GM19240 (cell line): ENCODE measurements around the gene QSER1.
"Not testable (repeated sequence)": the region's sequence is repeated elsewhere in the genome, so short reads cannot be mapped to it uniquely, and the experiment has no call there.

Experiments used
- DNase-seq: peaks from one replicate; pipeline ENCODE4 v3.0.0; 2011; ENCODE audit warnings: low spot score; ENCODE audit not compliant: insufficient read length

Gene QSER1

GRCh38 chr11:32892355-32893092, at the start of gene QSER1:
TSS of gene QSER1 (plus strand) at chr11:32892811. CDS start at chr11:32893126, 315 bp downstream.
- peak; percentile 76 for DNase-seq

- DNase-seq, result no peak
Measured at GRCh38 chr11:32843544-32843943, 49.1 kb upstream of the QSER1 start.

GRCh38 chr11:32847511-32847910, 45.1 kb upstream of the QSER1 start:
- no peak for DNase-seq

GRCh38 chr11:32849761-32850160, 42.9 kb upstream of the QSER1 start:
- DNase-seq, result no peak

GRCh38 chr11:32851251-32851650, 41.4 kb upstream of the QSER1 start:
- DNase-seq, result no peak

- no peak for DNase-seq
Measured at GRCh38 chr11:32852207-32852606, 40.4 kb upstream of the QSER1 start.

- no peak for DNase-seq
Measured at GRCh38 chr11:32855601-32856000, 37.0 kb upstream of the QSER1 start.

GRCh38 chr11:32858731-32859130, 33.9 kb upstream of the QSER1 start:
- DNase-seq, result no peak

- DNase-seq, result no peak
Measured at GRCh38 chr11:32861850-32862577, 30.6 kb upstream of the QSER1 start.

- DNase-seq, result no peak
Measured at GRCh38 chr11:32864555-32864954, 28.1 kb upstream of the QSER1 start.

- not testable (repeated sequence) for DNase-seq
Measured at GRCh38 chr11:32868752-32869151, 23.9 kb upstream of the QSER1 start.

GRCh38 chr11:32870676-32871075, 21.9 kb upstream of the QSER1 start:
- DNase-seq, result no peak

- DNase-seq, result no peak
Measured at GRCh38 chr11:32874132-32874531, 18.5 kb upstream of the QSER1 start.

GRCh38 chr11:32881286-32881685, 11.3 kb upstream of the QSER1 start:
- DNase-seq, result no peak

- DNase-seq, result no peak
Measured at GRCh38 chr11:32883421-32883820, 9.2 kb upstream of the QSER1 start.

- DNase-seq, result no peak
Measured at GRCh38 chr11:32884023-32884422, 8.6 kb upstream of the QSER1 start.

- no peak for DNase-seq
Measured at GRCh38 chr11:32884770-32885384, 7.7 kb upstream of the QSER1 start.

- no peak for DNase-seq
Measured at GRCh38 chr11:32885556-32885955, 7.1 kb upstream of the QSER1 start.

GRCh38 chr11:32886180-32886579, 6.4 kb upstream of the QSER1 start:
- DNase-seq, result no peak

- not testable (repeated sequence) for DNase-seq
Measured at GRCh38 chr11:32887707-32888383, 4.8 kb upstream of the QSER1 start.

GRCh38 chr11:32888384-32888710, 4.3 kb upstream of the QSER1 start:
- DNase-seq, result not testable (repeated sequence)

- no peak for DNase-seq
Measured at GRCh38 chr11:32888805-32889204, 3.8 kb upstream of the QSER1 start.
